GM20000 (cell line): Measurements from ENCODE around the gene IPPK.
A peak's percentile ranks its signal among the peaks of the same experiment; 100 is the strongest.

ENCODE experiments used
- DNase-seq: peaks from one replicate; pipeline ENCODE4 v3.0.0; 2012; ENCODE audit warnings: low spot score
- CTCF ChIP-seq: IDR thresholded peaks from 2 replicates; pipeline ENCODE4 v1.5.1; 2012; ENCODE audit warnings: mild to moderate bottlenecking, control low read depth; ENCODE audit errors: extremely low read depth, missing control alignments

Gene IPPK

GRCh38 chr9:92669890-92670708 is at the start of gene IPPK:
Gene IPPK (minus strand): TSS chr9:92670131. CDS start chr9:92669988, 143 bp downstream.
- no peak for TF ChIP-seq CTCF
- DNase-seq, result peak; percentile 99

GRCh38 chr9:92719028-92719647 is 49.2 kb upstream of the IPPK start:
- DNase-seq, result no peak
- no peak for TF ChIP-seq CTCF

- no peak for TF ChIP-seq CTCF
- no peak for DNase-seq
Measured at GRCh38 chr9:92718086-92719001, 48.4 kb upstream of the IPPK start.

GRCh38 chr9:92717201-92718085 is 47.5 kb upstream of the IPPK start:
- no peak for TF ChIP-seq CTCF
- peak; percentile 60 for DNase-seq

- peak; percentile 89 for DNase-seq
- peak; percentile 79 for TF ChIP-seq CTCF
Measured at GRCh38 chr9:92716557-92716956, 46.6 kb upstream of the IPPK start.

- peak; percentile 5 for DNase-seq
- no peak for TF ChIP-seq CTCF
Measured at GRCh38 chr9:92715488-92716231, 45.7 kb upstream of the IPPK start.
